Measurements from ENCODE around the gene MSMB.

- TF ChIP-seq, protein P1, sequence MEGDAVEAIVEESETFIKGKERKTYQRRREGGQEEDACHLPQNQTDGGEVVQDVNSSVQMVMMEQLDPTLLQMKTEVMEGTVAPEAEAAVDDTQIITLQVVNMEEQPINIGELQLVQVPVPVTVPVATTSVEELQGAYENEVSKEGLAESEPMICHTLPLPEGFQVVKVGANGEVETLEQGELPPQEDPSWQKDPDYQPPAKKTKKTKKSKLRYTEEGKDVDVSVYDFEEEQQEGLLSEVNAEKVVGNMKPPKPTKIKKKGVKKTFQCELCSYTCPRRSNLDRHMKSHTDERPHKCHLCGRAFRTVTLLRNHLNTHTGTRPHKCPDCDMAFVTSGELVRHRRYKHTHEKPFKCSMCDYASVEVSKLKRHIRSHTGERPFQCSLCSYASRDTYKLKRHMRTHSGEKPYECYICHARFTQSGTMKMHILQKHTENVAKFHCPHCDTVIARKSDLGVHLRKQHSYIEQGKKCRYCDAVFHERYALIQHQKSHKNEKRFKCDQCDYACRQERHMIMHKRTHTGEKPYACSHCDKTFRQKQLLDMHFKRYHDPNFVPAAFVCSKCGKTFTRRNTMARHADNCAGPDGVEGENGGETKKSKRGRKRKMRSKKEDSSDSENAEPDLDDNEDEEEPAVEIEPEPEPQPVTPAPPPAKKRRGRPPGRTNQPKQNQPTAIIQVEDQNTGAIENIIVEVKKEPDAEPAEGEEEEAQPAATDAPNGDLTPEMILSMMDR (IDR thresholded peaks at IDR 0.05), result no peak
- no peak for TF ChIP-seq POLR2A (IDR thresholded peaks at IDR 0.05)
Measured at GRCh38 chr10:46094197-46094500, 48.1 kb upstream of the MSMB start.

All from breast epithelium (tissue), 3 donors.